ENCODE measurements around the gene MAL. TPM values are rescaled to one million over a fixed set of nuclear protein-coding genes. Genes with fewer than 3 reads are reported as not detected.

MAL gene
- polyA plus RNA-seq, 12 donors: 2.7 to 40.6 (median 3.8) TPM; not detected in 2

DNA sequence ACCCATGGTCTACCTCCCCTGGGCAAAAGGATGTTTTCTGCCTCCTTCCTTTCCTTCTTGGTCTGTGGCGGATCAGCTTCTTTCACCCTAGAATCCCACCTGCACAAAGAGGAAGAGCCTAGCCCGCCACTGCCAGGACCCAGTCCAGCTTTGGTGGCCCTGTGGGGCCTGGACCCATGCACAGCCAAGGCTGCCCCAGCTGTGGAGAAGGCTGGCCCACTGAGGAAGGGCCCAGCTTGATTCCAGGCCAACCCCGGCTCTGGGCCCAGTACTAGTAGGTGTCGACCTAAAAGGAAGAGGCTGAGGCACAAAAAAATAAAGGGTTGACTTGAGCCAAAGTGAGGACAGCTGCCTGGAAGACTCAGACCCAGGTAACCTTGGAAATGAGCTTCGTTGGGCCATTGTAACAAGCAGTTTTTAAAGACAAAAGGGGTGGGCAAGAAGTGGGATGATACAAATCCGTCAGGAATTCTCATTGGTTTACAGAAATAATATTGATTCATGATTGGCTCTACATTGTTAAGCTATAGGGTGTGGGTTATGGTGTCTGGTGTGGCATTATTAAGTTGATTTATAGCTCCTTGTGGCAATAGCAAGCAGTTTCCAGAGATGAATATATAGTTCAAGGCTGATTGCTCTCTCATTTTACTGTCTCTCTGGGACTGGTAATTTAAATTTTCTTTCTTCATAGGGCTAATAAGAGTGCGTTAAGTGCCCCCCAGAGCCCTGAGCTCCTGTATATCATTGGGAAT lies 29.8 kb upstream of the MAL start:
- no peak for DNase-seq

DNA sequence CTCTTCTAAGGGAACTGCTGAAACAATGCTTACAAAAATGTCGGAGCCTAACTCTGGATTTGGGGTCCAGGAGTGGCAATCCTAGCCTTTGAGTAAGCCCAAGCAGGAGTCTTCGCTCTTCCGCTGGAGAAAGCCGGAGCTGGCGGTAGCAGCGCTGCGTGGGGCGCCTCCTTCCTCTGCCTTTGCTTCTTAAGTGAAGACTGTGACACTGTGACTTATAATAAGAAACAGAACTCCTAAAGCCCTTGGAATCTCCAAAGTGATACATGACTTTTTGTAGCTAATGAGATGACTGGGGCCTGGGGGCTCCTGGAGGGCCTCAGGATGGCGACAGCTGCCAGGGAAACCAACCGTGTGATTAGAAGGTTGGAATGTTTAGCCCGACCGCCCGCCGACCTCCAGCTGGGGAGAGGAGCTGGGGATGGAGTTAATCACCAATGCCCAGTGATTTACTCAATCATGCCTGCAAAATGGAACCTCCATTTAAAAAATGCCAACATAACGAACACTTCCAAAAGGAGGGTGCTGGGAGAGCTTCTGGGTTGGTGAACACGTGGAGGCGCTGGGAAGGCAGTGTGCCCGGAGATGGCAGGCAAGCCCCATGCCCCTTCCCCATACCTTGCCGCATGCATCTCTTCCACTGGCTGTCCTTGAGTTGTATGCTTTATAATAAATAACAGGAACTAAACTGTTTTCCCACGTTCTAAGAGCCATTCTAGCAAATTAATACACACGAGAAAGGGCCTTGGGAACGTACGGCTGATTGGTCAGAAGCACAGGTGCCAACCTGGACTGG lies 29.0 kb upstream of the MAL start:
- DNase-seq: no peak

DNA sequence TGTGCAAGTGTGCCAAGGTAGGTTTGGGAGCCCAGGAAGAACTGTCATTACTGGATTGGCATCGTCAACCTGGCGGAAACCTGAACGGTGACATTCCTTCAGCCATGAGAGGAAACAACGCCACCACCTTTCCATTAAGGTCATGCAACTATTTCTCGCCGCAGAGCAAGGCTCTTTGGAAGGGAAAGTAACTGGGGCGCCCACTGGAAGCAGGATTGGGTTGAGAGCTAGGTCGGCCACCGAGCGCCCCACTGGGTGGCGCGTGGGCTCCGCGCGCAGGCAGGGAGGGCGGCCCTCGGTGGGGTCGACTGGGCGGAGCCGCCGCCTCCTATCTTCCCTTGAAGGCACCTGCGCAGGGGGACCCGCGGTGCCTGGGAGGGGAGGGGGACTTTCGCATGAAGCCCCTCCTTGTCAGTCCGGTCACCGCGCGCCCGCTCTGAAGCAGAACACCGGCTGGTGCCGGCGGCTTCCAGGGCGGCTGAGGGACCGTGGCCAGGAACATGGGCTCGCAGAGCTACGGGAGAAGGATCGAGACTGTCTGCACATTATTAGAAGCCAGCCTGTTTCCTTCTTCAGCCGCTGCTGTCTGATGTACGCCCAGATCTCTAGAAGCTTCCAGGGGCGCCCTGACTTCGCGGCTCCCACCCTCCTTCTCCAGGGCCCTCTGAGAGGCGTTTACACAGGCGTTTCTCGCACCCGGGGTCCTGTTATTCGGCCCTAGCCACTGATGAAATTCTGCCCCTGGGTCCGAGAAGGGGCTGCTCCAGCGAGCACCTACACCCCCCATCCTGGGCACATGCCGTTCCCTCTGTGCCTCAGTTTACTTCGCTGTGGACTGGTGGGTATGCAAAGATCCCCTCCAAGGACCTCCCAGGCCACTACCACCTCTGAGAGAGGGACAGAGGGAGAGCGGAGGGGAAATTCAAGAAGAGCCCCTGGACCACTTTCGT lies 27.3 kb upstream of the MAL start:
- DNase-seq: no peak

DNA sequence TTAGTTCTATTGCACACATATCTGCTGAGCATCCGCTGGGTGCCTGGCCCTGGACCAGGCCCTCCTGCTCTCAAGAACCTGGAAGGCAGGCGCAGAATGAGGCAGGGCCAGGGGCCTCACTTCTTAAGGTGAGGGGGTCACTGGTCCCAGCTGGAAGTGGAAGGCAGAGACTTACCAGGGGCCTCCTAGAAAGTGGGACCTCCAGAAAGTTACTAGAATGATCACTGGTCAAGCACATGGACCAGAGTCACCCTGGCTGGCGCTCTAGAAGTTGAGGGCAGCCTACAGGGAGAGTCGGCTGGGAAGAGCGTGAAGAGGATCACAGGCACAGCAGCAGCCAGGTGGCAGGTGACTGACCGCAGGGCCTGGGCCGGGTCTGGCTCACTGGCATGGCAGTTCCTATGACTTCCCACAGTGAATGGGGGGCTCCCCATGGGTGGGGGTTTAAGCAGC lies 26.1 kb upstream of the MAL start:
- DNase-seq: no peak

DNA sequence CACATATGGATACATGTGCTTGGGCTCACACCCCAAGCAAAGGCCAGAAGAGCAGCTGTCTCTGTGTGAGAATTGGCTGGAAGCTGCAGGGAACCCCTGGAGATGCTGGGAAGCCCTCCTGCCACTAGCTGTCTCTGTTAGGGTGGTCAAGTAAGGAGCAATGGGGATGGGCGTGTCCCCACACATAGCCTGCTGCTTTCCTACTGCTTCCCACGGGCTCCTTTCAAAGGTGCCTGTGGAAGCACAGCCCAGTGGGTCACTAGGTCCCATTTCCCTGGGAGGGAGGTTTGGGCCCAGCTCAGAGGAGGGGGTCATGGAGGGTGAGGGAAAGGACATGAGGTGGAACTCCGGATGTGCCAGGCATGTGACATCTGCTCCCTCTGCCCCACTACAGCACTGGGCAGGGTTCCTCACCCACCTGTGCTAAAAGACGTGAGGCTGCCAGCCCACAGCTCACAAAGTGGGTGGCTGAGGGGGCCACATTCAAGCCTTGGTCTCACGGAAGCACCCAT lies 24.4 kb upstream of the MAL start:
- DNase-seq: no peak

DNA sequence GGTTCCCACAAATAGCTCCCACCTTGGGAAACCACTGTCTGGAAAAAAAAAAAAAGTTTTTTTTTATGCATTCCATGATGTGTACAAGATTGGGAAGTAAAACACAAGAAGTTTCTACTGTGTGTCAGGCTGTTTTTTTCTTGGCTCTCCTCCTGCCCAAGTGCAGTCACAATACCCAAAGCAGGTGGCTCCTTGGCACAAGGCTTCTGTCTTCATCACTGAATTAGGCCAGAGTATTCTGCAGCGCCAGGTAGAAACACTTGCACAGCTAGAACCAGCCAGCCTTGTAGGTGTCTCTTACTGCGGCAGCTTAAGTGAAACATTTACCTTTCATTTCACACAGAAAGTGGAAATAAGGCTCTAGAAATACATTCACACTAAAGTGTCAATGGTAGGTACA lies 23.8 kb upstream of the MAL start:
- DNase-seq: no peak

DNA sequence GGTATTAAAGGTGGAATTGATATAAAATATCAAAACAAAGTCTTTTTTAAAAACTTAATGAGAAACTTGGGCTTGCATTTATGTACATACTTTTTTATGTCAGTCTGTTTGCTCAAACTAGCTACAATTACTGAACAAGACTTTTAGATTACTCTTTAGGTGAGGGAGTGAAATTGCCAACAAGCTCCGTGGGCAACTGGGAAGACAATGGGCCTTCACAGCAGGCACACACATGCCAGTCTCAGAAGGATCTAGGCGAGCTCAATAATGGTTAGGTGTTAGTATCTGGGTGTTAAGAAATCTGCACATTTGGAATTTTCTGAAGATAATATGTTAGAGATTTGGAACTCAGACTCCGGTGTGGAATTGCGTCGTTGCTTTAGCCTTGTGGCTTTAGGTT lies 23.0 kb upstream of the MAL start:
- no peak for DNase-seq

DNA sequence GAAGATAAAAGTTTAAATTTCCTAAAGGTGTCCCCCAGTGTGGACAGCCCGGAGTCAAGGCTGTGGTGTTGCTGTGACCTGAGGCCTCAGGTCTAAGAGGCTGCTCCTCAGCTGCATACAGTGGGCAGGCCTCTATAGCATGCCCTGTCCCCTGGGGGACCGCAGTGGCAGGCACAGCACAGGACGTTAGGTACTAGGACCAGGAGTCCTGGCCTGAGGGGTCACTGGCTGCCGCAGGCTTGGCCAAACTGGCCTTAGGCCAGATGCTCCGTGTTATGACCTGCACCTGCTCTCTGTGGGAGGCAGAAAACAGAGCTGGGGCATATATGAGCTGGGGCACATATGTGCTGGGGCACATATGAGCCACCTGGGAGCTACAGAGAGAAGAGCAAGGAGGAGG lies 21.2 kb upstream of the MAL start:
- no peak for DNase-seq

DNA sequence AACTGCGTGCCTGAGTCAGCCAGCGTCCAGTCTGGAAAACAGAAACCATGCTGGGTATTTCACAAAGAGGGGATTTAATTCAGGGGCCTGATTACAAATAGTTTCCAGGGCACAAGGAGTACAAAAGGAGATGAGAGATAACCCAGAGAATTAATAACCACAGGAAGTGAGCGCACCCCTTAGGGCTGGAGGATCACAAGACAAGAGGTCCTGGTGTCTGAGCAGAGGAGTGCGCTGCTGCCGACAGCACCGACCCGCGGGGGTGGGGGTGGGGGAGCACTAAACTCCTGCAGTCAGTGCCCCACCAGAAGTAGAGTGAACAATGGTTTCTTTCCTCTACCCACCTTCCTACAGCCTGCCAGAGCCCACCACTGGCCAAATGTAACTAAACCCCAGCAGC lies 20.8 kb upstream of the MAL start:
- DNase-seq: no peak

DNA sequence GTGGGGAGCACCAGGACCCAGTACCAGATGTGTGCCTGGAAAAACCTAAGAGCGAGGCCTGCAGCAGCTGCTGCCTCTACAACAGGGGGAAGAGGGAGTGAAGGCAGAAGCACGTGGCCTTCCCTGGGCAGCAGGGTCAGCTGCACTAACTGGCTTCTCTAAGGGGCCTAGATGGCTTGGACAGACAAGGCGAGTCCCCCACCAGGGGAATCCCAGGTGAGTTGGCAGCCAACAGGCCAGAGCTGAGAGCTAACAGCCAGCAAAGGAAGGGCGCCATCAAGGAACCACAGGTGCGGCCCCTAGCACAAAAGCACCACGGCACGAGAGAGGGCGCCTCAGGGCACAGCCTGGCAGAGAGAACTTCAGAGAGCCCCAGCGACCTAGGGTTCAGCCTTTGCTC lies 19.8 kb upstream of the MAL start:
- DNase-seq: no peak

DNA sequence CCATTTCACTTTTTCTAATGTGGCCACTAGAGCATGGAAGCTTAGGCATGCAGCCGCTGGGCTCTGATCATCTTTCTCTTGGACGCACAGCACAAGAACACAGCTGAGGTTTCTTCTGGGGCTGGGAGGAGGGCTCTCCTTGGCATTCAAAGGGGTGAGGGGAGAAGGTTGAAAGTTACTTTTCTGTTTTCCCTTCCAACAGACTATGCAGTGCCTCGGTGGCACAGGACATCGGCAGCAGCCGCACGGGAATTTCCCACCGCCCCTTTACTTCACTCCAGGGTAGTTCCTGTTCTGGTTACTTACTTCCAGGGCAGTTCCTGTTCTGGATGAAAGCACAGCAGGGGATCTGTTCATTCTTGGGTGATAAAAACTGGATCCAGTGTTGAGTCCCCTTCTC lies 18.9 kb upstream of the MAL start:
- no peak for DNase-seq

DNA sequence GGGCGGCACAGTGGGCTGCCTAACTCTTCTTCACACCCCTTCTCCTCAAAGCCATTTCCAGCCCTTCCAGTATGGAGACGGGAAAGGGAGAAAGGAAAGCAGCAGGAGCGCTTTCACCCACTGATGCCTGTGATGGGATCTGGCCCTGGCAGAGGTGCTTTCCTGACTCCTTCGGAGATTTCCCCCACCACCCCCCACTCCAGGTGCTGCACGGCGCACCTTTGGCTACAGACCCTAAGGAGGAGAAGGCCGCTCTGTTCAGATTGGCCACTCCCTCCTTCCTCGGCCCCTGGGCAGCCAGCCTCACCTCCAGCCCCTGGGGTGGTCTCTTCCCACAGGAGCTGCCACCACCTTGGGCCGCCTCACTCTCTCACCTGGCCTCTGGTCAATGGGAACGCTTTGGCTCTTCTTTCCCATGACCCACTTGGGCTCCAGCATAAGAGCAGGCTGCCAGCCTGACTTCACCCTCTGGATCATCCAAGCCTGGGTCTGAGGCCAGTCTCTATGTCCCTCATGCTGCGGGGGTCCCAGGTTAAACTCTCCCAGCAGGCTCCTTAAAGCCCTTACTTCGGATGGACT lies 18.4 kb upstream of the MAL start:
- DNase-seq: no peak

DNA sequence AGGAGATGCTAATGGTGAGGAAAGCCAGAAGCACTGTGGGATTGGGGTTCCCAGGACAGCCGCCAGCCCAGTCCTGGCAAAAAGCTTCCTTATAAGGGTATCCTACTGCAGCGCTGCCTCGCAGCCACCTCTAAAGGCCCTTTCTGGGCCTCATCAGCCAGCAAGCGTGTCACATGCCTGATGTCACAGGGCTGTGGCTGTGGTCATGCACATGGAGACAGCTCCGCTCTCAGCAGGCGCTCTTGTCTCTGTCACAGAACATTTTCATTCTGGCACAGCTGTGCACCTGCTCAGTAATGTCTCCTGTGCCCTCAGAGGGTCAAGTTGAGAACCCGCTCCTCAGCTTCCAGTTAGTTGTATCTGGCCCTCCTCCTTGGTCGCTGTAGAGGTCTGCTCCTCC lies 17.7 kb upstream of the MAL start:
- DNase-seq: no peak

DNA sequence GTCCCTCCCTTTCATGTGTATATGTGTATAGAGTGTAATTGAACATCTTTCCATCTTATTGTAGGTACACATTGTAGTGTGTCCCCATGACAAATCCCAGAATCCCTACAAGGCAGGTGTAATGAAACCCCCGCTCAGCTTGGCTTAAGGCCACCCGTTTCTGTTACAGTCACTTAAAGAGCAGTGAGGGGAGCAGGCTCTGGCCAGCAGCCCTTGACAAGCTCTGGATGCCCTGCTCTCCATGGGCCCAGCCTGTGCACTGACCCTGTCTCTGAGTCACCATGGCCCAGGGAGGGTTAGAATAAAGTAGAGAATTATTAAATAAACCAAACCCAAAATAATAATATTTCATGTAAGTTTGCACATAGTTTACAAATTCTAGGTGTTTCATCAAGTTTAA lies 17.2 kb upstream of the MAL start:
- DNase-seq: no peak

DNA sequence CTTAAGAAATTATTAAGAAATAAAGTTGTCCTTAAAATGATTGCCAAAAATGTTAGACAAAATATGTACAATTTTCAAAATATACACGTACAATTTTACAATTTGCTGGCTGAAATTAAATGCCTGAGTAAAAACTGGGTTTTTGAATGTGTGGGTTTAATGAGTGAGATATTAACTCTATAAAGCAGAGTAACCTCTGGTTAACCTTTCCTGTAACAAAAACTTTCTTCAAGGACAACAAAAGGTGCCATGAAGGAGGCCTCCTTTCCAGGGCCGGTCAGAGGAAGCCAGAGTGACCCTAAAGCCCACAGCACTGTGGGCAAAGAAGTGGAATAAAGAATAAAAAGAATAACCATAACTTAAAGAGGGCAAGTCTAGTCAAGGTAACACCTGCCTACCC lies 16.5 kb upstream of the MAL start:
- DNase-seq: no peak

DNA sequence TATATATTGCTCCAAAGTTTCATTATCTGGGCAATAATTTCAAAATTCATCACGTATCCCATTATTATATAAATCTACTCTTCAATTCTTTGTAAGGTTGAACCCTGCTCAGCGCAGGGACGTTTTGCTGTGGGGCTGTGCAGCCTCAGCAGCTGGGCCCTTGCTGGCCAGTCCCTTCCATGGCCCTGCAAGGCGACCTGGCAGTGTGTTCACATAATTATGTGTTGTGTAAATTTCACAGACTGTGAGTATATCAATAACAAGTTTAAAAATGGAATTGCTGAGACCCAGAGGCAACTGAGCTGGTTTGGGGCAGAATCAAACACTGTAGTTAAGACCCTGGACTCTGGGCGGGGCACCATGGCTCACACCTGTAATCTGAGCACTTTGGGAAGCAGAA lies 16.1 kb upstream of the MAL start:
- no peak for DNase-seq

DNA sequence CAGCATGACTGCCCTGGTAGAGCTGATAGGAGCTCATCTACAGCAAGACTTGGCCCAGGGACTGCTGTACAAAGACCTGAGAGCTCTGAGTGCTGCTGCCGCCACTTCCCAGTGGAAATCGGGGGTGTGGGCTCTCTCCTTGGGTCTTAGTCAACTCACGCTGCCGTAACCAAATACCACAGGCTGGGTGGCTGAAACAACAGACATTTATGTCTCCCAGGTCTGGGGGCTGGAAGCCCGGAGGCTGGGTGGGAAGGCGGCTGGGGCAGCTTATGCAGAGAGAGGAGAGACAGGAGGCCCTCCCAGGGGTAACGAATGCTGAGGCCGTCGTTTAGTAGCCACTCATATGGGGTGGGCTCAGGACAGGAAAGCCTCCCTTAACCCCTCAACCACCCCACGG lies 15.4 kb upstream of the MAL start:
- DNase-seq: no peak

DNA sequence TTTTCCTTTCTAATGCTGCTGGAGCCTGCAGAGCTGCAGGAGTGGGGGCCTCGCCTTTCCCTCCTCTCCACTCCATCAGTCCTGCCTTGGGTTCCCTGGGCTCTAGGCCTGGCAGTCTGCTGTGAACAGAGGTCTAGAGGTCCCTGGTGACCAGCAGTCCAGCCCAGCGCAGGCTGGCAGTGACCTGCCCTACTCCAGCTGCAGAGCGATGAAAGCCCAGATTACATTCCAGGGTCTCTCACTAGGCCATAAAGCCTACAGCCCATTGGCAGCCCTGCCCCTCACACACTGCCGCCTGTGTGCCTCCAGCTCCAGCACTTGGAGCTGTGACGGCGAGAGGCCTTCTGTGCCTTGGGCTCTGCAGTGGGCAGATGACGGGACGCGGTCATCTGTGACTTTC lies 14.8 kb upstream of the MAL start:
- no peak for DNase-seq

DNA sequence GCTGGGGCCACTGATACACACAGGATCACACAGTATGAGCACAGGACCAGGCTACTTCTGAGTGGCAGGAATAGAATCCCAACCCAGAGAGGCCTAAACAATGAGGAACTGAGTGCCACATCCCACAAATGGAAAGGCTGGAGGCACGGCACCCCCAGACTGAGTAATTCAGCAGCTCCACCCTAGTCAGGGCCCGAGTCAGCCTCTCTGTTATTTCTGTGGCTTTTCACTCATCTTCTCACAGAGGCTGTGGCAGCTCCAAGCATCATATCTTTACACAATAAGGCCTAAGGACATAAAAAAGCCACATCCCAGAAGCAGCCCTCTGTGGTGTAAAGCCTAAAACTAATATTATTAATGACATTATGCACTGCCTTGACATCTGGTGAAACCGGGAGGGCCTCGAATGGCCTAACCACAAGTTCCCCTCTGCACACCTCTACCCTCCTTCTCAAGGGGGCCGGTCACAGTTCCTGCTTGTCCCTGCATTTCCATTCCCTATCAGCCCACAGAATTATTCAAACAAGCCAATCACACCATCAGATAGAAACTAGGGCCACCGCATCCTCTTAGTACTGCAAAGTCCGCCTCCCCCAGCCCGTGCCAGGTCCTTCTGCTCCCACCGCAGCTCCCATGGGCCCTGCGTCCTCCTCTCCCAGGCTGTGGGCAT lies 12.5 kb upstream of the MAL start:
- no peak for DNase-seq

DNA sequence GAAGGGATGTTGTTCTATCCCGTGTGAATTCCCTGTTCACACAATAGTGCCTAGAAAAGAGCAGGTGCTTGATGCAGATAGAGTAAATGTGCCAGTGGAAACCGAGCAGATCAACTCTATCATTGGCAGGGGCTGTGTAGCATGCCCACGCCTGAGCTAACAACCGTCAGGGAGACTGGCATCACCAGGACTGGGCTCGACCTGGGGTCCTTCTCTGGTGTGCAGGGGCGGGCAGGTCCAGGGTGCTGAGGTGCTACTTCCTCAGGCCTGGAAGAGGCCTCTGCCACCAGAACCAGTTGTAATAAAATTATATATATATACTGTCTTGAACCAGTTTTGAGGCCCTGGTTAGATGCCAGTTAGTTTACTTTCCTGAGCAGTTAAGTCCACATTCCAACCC lies 11.8 kb upstream of the MAL start:
- DNase-seq: no peak

DNA sequence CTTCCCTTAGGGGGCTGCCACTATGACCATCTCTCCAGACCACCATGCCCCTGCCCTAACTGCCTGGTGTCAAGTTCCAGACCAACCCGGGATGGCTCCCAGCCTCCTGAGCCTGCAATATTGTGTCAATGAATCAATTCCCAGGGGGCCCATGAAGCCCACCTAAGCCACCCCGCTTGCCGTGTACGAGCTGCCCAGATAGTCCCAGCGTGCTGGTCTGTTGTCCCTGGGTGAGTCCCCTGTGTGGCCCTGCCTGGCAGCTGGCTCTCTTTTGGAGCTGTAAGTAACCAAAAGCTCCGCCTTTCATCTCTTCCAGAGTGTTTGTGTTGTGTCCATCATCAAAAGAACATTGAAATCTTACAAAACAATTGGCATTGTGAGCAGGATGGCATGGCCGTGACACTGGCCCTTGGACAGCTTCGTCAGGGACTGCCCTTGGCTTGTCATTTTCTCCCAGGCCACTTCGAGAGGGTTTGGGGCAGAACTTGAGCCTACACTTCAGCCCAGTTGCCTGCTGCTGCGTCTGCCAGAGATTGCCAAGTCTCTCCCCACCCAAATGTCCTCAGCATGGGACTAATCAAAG lies 11.3 kb upstream of the MAL start:
- DNase-seq: no peak
